Measurements from ENCODE around the gene RAB17.

The RAB17 gene

DNA sequence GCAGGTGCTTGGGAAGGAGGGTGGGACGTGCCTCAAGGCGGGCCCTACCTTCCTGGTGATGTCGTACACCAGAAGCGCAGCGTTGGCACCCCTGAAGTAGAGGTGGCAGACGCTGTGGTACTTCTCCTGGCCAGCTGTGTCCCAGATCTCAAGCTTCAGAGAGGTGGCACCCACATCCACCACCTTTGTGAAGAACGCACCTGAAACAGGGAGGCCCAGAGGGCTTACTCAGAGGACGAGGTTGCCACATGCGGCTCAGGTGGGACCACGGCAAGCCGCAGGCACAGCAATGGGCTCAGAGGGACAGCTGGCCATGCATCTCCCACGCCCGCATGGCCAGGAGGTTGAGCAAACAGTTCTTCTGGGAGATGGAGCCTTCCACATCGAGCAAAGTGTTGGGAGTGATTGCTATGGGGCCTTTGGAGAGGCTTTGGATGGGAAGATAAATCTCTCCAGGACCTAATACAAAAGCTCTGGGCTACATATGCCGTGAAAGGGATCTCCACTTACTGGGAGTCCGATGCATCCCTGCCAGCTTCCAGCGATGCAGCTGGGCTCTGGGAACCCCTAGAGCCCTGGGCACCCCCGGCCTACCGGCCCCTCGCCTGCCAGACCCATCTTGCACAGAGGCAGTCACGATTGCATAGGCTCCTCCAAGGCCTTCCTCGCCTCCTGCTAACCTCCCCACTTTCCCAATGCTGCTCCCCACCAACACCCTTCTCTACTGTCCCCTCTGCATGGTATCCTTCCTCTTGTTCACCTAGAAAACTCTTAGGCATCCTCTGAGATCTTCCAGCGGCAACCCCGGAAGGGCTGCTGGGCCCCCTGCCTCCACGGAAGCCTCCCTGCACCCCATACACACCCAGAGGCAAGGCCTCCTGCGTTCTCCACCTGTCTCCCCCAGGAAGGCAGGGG, 12.3 kb downstream of the RAB17 start:
- no peak for DNase-seq (ENCODE audit: low read depth, low spot score)

DNA sequence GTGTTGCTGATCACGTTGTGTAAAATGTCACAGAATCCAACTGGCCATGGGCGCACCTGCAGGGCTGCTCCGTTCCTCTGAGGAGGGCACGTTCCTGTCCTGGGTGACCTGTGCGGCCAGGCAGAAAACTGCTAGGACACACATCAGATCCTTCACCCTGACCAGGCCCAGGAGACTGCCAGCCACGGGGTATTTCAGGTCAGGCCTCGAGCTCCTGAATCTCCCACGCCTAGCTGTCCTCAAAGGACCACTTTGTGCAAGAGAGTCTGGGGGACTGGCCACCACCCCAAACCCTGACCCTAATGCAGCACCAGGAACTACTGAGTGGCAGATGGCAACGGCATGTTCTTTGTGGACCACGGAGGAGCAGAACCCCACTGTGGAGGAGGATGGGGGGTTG, 13.1 kb downstream of the RAB17 start:
- no peak for DNase-seq (ENCODE audit: low read depth, low spot score)

DNA sequence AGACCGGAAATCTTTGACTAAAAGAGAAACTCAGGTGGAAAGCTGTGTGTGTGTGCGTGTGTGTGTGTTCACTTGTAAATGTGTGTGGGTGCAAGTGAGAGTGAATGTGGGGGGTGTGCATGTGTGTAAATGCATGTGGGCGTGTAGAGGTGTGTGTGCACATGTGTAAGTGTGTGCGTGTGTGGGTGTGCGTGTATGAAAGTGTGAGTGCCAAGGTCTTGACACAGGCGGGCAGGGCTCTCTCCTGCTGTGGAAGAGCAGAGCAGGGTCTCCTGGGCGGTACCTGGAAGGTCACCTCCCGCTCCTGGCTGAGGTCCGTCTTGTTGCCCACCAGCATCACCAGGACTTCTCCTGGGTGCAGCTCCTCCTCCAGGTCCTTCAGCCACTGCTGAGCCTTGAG, 13.6 kb downstream of the RAB17 start:
- no peak for DNase-seq (ENCODE audit: low read depth, low spot score)

DNA sequence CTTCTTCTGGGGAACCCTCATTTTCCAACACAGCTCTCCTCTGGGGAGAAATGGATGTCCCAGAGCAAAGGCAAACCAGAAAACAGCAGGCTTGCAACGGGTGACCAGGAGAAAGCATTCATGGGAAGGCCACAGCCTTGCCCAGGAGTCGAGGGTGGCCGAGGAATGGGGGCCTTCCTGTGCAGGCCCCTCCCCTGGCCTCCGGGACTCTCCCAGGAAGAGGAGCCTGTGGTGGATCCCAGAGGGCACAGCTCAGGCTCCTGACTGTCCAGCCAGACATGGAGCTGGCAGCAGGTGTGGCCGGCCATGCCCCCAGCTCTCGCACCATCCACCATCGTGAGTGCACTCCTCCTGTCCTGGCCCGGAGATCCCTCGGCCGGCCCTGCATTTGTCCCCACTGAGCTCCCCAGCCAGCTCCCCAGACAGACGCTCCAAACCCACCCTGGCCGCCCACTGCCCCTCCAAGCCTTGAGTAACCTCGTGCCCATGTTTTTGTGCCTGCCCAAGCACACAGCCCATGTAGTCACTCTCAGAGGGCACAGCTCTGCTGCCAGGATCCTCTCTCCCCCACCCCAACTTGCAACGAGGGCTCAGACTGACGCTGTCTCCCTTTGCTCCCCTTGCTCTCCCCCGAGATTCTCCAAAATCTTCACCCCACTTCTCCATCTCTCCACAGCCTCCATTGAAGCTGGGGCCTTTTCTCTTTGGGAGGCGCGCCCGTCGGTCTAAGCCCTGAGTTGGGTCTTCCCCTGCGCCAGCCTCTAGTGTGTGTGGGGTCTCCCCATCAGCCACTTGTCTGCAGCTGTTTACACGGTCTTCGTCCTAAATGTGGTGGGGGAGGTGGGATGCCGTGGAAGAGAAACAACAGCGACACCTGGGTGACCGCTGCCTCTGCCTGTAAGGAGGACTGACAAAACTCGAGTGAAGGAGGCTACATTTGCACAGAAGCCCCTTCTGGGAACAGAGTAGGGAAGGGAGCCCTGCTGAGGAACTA, 14.4 kb downstream of the RAB17 start:
- DNase-seq (ENCODE audit: low read depth, low spot score), result no peak

DNA sequence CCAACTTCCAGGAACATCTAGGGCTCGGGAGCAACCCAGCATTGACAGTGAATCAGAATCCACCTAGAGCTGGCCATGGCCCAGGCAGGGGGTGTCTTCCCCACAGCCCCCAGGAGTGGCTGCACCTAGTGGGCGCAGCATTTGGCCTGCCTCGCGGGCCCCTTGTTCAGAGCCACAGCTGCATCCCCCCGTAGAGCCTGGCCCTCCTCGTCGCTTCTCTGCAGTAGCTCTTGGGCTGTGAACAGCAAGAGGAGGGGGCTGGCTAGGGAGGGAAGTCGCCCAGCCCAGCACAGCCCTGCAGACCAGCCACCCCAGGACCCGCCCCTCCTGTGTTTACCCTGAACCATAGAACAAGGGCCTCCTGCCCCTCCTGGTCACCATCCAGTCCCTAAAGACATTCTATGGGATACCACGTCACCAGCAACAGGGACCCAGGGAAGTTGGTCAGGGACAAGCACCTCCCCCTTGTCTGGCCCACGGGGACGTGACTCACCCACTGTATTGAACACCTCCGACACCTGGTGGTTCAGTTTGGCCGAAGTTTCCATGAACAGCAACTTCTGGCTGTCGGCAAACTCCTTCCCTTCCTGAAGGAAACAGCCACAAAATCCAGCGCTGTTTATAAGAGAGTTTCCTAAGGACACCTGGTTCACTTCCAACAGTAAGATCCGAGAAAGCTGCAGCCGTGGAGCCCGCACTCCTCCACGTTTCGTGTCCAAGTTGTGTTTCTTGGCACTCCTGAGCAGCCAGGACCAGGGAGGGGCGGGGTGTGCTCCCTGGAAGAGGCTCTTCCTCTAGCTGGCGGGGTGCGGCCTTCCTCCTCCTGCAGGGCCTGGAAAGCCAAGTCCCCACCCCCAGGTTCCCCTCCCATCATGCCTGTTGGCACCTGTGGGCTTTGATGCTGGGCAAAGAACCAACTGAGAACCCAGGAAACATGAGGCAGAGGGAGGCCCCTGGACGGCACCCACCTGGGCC, 15.4 kb downstream of the RAB17 start:
- peak; percentile 64 for DNase-seq (ENCODE audit: low read depth, low spot score)

DNA sequence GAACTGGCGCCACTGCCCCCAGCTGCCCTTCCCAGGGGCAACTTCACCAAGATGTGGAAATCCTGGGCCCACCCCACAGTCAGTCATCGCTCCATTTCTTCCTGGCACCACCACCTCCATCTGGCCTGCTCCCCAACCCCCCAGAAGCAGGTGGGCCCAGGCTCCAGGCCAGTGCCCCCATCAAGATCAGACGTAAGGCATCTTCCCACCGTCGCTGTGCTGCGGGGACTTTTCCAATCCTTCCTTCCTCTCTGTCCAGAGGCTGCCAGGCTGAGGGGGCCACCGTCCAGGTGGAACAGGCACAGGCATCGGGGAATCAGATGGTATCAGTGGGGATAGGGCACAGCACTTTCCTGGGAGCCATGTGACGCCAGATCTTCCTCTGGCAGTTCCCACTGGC, 16.1 kb downstream of the RAB17 start:
- no peak for DNase-seq (ENCODE audit: low read depth, low spot score)

DNA sequence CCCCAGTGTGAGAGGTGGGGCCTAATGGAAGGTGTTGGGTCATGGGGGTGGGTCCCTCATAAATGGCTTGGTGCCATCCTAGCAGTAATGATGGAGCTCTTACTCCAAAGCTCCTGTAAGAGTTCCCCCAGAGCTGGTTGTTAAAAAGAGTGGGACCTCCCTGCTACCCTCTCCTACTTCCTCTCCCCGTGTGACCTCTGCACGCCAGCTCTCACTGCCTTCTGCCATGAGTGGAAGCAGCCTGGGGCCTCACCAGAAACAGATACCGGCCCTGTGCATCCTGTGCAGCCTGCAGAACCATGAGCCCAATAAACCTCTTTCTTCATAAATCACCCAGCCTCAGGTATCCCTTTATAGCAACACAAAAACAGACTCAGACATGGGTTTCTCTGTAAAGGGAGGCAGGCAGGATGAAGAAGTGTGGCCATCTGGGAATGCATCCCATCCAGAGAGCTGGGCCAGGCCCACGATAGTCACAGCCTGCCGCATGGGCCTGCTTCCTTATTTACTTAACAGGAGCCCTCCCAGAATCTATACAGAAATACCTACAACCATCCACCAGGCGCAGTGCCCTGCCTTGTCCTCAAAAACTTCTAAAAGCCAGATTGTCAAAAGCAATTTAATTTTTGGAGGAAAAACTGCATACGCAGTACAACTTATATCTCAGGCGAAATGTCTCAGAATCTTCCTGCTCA, 16.7 kb downstream of the RAB17 start:
- no peak for DNase-seq (ENCODE audit: low read depth, low spot score)

DNA sequence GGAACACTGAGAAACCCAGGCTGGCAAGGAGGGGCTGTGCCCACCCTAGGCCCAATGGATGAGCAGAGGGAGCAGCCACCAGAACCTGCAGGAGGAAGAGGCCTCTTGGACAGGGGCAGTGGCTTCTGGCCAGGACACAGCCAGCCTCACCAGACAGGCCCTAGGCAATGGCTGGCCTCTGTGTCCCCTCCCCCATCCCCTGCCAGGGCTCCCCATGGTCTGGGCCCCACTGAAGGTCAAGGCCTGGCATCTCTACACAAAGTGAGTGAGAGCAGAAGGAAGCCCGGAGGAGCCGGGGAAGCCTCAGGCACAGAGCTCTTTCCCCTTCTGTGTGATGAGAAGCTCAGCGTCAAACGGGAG, 17.8 kb downstream of the RAB17 start:
- no peak for DNase-seq (ENCODE audit: low read depth, low spot score)

DNA sequence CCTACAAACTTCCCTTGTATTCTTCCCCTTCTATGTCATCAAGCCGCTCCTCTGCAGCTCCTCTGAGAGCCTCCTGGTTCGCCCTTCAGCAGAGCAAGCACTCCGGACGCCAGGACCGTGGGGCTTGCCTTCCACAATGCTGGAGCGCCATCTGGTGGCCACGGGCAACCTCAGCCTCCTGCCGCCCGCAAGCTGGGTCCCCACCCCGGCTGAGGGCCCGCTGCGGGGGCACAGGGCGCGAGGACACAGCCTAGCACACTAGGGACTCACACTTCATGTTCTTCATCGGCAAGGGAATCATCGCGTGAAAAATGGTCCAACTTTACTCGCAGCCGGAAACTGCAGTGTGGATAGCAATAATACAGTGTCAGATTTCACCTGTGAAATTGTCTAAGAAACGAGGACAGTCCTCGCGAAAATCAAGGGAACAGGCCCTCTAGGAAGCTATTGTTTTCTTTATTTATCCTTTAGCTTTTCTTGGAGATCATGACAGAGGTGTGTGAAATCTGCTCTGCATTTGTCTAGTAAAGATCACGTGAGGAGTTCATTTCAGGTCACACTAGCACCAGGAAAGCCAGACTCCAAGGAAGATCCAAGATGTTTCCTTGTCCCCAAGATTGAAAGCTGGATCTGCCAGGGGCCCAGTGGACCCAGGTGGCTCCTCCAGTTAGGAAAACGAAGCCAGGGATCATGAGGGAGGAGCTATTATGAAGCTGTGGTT, 18.4 kb downstream of the RAB17 start:
- peak; percentile 91 for DNase-seq (ENCODE audit: low read depth, low spot score)

DNA sequence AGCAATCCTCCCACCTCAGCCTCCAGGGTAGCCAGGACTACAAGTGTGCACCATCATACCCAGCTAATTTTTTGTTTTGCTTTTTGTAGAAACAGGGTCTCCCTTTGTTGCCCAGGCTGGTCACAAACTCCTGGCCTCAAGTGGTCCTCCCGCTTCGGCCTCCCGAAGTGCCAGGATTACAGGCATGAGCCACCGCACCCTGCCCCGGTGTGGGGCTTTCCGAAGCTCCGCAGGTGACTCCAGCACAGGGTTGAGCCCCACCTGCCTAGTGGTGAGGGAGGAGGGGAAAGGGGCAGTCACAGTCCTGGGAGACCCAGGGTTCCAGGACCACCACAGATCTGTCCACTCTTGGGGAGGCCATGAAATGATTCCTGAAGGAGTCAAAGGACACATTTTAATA, 19.0 kb downstream of the RAB17 start:
- no peak for DNase-seq (ENCODE audit: low read depth, low spot score)

DNA sequence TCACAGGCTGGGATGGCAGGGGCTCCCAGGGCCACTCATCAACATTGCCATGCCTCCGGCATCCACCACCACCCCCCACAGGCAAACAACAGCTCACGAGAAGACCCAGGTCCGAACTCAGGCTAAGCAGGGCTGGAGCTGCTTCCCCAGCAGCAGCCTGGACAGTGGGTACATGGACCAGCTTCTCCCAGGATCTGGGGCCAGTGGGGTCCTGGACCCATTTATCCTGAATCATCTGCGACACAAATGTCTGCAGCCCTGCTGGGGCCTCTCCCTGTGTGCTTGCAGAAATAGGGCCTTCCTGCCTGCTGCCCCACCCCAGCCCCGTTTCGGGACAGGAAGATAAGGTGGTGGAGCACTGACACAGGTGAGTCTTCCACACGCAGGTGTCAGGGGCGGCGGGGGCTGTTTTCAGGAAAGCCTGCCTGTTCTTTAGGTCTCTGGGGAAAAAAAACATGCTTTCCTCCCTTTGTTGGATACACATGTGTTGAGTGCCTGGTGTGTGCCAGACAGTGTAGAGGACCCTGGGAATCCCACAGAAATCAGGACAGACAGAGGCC, 19.7 kb downstream of the RAB17 start:
- no peak for DNase-seq (ENCODE audit: low read depth, low spot score)

DNA sequence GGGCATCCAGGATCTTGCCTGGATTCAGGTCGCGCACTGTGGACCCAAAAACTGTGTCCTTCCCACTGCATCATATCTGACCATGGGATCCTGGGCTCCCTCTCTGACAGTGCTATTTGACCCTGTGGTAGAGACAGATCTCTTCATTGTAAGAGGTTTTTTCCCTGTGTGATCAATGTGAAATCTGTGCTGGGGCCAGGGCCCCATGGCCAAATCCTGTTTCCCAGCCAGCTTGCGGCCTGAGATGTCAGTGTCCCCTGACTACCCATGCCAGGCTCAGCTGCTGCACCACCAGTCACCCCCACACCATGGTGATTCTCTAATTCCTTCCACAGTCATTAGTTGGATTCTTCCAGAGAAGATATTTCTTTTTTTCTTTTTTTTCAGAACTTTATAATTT, 20.6 kb downstream of the RAB17 start:
- no peak for DNase-seq (ENCODE audit: low read depth, low spot score)

DNA sequence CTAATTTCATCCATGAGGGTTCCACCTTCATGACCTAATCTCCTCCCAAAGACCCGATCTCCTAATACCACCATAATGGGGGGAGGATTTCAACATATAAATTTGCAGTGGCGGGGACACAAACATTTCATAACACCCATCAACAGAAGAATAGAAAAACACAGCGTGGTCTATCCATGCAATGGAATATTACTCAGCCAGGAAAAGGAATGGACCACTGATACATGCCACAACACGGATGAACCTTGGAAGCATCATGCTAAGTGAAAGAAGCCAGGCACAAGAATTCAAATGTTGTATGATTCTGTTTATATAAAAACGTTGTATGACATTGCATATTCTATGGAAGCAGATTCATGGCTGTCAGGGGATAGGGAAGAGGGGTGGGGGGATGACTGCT, 21.5 kb downstream of the RAB17 start:
- no peak for DNase-seq (ENCODE audit: low read depth, low spot score)

DNA sequence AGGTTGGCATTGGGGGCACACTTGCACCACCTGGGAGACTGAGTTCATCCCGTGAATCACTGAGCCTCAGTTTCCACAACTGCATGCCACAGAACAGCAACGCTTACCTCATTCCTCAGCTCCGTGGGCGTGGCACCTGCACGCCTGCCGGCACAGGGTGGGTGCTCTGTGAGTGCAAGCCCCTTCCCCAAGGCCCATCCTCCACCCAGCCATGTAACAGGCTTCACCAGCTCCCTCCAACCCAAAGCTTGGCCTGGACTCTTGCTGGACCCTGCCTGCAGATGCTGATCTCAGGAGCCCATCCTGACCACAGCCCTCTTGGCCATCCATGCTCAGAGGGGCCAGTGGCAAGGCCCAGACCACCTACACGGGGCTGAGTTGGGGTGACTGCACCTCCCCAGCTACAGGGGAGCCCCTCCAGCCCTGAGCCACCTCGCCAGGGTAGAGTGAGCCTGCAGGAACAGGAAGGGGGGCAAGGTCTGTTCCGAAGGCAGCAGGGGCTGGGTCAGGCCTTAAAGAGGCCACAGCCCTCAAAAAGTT, 22.3 kb downstream of the RAB17 start:
- no peak for DNase-seq (ENCODE audit: low read depth, low spot score)

DNA sequence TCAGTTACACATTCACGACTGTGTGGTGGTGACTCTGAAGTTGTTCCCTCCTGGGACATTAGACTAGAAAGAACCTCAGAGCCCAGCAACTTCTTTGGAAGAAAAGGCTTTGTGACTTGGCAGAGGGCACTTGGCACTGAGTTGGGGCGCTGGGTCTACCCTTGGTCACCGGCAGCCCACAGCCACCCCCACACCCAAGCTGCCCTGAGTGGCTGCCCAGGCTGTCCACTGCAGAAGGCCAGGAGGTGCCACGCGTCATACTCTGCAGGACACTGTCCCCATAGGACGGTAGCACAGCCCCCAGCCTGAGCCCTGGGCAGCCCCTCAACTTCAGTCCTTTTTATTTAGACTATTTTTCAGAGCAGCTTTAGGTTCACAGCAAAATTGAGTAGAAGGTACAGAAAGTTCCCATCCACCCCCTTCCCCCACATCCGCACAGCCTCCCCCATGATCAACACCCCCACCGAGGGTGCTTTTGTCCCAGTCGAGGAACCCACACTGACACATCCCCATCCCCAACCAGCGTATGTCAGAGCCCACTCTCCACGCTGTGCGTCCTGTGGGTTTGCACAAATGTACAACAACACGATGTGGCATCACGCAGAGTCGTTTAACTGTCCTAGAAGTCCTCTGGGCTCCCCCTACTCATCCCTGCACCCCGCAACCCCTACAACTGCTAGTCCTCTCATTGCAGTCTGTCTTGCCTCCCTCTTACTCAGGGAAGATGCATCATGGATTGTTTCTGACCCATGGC, 23.1 kb downstream of the RAB17 start:
- no peak for DNase-seq (ENCODE audit: low read depth, low spot score)

DNA sequence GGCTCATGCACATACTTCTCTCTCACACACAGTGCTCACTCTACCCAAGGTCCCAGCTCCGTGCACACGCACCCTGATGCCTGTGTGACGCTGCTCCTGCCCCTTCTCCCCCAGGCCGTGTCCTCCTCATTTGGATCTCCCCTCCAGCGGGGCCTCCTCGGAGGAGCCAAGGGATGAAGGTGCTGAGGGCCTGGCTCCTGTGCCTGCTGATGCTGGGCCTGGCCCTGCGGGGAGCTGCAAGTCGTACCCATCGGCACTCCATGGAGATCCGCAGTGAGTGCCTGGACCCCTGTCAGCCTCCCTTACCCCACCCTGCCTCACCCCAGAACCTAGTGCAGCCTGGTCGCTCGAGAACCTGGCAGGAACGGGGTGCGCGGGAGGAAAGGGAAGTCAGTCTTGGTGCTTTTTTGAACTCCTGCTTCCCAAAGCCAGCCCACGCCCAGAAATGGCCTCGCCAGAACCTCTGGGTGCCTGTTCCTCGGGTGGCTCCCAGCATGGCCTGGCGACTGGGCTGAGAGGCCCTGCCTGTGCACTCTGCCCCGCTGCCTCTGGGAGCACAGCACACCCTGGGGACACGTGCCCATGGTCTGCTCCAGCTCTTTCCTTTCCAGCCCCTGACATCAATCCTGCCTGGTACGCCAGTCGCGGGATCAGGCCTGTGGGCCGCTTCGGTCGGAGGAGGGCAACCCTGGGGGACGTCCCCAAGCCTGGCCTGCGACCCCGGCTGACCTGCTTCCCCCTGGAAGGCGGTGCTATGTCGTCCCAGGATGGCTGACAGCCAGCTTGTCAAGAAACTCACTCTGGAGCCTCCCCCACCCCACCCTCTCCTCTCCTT, 23.9 kb downstream of the RAB17 start, which contains the start of gene PRLH:
Gene PRLH (plus strand): TSS at position 174 of the 835 bp plus-strand sequence. CDS start 0 bp downstream, at position 174.
- DNase-seq (ENCODE audit: low read depth, low spot score), result no peak

DNA sequence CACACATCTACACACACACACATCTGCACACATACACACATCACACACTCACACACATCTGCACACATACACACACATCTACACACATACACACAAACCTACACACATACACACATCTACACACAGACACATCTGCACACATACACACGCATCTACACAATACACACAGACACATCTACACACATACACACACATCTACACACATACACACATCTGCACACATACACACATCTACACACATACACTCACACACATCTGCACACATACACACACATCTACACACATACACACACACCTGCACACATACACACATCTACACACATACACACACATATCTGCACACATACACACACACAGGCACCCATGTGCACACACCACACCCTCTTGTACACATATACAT, 24.6 kb downstream of the RAB17 start:
- DNase-seq (ENCODE audit: low read depth, low spot score), result no peak
